NCI-H1048 (cell line): ENCODE results near the gene VAT1L.
"Not testable (repeated sequence)": the region's sequence is repeated elsewhere in the genome, so short reads cannot be mapped to it uniquely, and the experiment has no call there.

Source experiments
- DNase-seq: peaks from one replicate; lab custom pipeline; 2025; lab: John Stamatoyannopoulos, UW

Gene VAT1L

GRCh38 chr16:77956231-77956630 is 167.9 kb downstream of the VAT1L start:
- no peak for DNase-seq

- DNase-seq, result no peak
These were observed 172.4 kb downstream of the VAT1L start for GRCh38 chr16:77960766-77961165.

GRCh38 chr16:77961814-77962213 is 173.4 kb downstream of the VAT1L start:
- DNase-seq, result no peak

GRCh38 chr16:77962689-77963088 is 174.3 kb downstream of the VAT1L start:
- DNase-seq, result no peak

- no peak for DNase-seq
These were observed 175.1 kb downstream of the VAT1L start for GRCh38 chr16:77963185-77964044.

- no peak for DNase-seq
These were observed 177.0 kb downstream of the VAT1L start for GRCh38 chr16:77965346-77965745.

GRCh38 chr16:77967054-77967904 is 178.9 kb downstream of the VAT1L start:
- DNase-seq, result no peak

- DNase-seq, result no peak
These were observed 181.5 kb downstream of the VAT1L start for GRCh38 chr16:77969861-77970260.

GRCh38 chr16:77970371-77970770 is 182.0 kb downstream of the VAT1L start:
- DNase-seq, result no peak

- DNase-seq, result no peak
These were observed 183.1 kb downstream of the VAT1L start for GRCh38 chr16:77971306-77972061.

- DNase-seq, result no peak
These were observed 183.7 kb downstream of the VAT1L start for GRCh38 chr16:77972062-77972392.

- no peak for DNase-seq
These were observed 186.5 kb downstream of the VAT1L start for GRCh38 chr16:77974883-77975282.

GRCh38 chr16:77975942-77976341 is 187.6 kb downstream of the VAT1L start:
- no peak for DNase-seq

GRCh38 chr16:77977339-77977738 is 189.0 kb downstream of the VAT1L start:
- DNase-seq, result no peak

GRCh38 chr16:77985111-77985510 is 196.7 kb downstream of the VAT1L start:
- no peak for DNase-seq

- DNase-seq, result no peak
These were observed 197.8 kb downstream of the VAT1L start for GRCh38 chr16:77986011-77986740.

- no peak for DNase-seq
These were observed 199.4 kb downstream of the VAT1L start for GRCh38 chr16:77987810-77988209.

- no peak for DNase-seq
These were observed 201.5 kb downstream of the VAT1L start for GRCh38 chr16:77989846-77990245.

- no peak for DNase-seq
These were observed 203.3 kb downstream of the VAT1L start for GRCh38 chr16:77991701-77992100.

- not testable (repeated sequence) for DNase-seq
These were observed 204.0 kb downstream of the VAT1L start for GRCh38 chr16:77992381-77992780.

GRCh38 chr16:77993111-77993985 is 205.0 kb downstream of the VAT1L start:
- no peak for DNase-seq
